HG03565 (cell line): ENCODE results near the gene SMARCA2.

Experiments
- ATAC-seq: cut with Tn5 transposase; IDR thresholded peaks from one replicate; pipeline ENCODE4 v1.9.1; 2021; ENCODE audit warnings: mild to moderate bottlenecking, moderate library complexity; ENCODE audit not compliant: unreplicated experiment

Gene SMARCA2

DNA sequence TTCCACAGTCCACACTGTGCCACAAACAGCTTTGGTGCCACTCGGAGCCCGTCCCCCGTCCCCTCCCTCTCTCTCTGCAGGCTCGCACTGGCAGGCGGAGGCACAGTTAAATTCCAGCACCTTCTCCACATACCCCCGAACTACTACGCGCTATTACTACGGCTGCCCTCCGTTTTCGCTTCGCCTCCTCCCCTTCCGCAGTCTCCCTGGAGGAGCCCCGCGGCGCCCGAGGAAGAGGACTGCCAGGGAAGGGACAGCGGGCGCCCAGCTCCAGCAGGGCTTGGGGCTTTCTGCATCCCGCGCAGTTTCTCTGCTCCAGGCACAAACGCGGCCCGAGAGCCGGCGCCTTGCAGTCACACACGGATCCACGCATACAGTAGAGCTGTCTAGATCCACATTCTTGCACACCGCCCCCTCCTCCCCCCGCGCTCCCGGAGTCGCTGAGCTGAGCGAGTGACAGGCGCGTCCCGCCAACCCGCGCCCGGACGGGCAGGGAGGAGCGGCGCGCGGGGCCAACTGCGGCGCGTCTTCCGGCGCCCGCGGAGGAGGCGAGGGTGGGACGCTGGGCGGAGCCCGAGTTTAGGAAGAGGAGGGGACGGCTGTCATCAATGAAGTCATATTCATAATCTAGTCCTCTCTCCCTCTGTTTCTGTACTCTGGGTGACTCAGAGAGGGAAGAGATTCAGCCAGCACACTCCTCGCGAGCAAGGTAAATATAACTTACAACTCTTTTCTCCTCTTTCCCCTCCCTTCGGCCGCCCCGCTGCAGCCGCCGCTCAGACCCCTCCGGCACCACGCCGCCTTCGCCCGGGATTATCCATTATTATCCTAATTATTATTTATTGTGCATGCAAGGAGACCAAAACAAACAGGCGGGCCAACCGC is at the start of gene SMARCA2:
Gene SMARCA2 (plus strand): TSS at position 652 of the 885 bp plus-strand sequence. CDS start 13,676 bp downstream, outside the sequence.
- ATAC-seq, result peak; percentile 70

DNA sequence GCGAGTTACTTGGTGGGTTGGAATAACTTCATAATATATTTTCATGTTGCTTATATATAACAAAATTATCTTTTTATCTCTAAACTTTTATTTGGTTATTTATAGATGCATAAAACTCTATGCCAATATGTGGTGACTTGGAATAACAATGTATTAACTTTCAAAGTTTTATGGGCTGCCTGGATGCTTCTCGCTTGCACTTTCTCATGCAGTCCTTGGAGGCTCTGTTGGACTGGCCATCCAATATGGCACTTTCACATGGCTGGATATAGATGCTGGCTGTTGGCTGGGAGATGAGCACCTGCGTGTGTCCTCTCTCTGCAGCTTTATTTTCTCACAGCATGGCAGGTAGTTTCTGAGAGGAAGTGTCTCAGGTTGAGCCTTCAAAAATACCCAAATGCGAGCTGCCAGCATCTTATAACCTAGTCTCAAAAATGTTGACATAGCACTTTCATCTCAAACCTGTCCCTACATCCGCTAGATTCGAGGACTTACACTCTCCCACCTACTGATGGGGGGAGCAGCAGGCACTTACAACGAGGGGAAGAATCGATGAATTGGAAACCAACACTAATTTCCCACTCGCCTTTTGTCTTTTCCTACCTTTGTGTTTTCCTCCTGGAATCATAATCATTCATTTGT is 48.3 kb upstream of the SMARCA2 start:
- ATAC-seq, result no peak

- ATAC-seq, result no peak
Measured at GRCh38 chr9:1969160-1969559, 46.0 kb upstream of the SMARCA2 start.

GRCh38 chr9:1969898-1970297 is 45.2 kb upstream of the SMARCA2 start:
- no peak for ATAC-seq

GRCh38 chr9:1972672-1973071 is 42.5 kb upstream of the SMARCA2 start:
- ATAC-seq, result no peak

GRCh38 chr9:1977026-1977425 is 38.1 kb upstream of the SMARCA2 start:
- no peak for ATAC-seq

DNA sequence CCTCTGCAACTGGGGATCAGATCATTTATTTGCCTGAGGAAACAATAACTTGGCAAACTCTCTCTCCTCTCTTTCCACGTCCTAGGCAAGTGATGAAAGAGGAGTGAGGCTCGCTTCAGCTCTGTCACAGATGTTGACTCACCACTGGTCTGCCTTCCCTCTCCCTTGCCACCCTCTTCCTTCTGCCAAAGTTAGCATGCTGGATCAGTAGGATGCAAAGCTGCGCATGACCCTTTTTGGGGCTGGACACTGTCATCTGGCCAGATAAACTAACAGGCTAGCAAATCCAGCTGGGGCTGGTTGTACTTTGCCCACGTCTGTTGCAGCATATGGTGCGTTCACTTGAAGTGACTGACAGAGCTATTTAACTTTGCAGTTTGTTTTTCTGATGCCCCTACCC is 36.2 kb upstream of the SMARCA2 start:
- ATAC-seq, result no peak

- no peak for ATAC-seq
Measured at GRCh38 chr9:1979741-1980367, 35.3 kb upstream of the SMARCA2 start.

DNA sequence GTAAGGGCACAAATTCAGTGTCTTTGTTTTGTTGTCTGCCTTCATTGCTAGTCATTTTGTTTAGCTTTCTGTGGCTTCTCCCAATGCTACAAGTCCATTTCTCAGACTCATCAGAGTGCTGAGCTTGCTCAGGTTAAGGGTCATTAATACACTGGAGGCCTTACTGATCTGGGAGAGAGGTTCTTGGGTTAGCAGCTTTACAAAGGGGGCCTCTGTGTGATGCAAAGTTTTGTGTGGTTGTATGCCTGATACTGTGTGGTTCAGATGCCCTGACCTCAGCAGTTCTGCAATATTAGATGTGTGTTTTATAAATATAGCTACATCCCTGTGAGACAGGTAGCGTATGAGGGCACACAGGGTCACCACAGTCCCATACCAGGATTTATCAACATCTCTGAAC is 34.8 kb upstream of the SMARCA2 start:
- no peak for ATAC-seq

DNA sequence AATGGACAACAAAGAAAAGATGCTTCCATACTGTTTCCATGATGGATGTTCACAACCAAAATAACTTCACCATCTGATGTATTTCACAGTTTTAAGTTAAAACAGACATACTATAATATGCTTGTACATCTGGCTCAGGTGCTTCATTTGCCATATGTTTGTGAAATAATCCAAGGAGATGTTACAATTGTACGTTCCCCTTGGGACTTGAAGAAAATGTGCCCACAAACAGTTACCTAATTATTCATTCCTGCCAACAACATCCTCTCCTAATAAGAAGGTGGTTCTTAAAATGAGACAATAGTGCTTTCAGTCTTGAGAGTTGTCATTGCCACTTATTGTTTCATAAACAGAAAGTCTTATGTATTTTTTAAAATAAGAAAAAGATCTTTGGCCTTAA is 33.1 kb upstream of the SMARCA2 start:
- no peak for ATAC-seq

- ATAC-seq, result no peak
Measured at GRCh38 chr9:1986341-1986740, 28.8 kb upstream of the SMARCA2 start.

GRCh38 chr9:1989500-1989899 is 25.6 kb upstream of the SMARCA2 start:
- no peak for ATAC-seq

DNA sequence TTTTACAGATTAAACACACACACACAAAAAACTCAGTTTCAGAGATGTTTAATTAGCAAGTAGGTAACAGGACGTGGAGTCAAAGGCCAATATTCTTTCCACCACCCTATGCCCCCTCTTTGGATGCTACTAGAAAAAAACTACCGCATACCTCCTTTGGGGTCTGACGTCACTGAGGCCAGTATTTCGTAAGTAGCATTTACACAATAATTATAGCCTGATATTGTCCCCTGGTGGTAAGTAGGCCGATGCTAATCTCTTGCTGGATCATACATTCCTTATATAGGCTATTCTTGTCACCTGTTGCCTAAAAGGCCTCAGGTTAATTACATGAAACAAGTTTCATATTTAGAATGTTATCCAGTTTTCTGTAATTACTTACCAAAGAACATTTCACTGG is 21.0 kb upstream of the SMARCA2 start:
- ATAC-seq, result no peak

DNA sequence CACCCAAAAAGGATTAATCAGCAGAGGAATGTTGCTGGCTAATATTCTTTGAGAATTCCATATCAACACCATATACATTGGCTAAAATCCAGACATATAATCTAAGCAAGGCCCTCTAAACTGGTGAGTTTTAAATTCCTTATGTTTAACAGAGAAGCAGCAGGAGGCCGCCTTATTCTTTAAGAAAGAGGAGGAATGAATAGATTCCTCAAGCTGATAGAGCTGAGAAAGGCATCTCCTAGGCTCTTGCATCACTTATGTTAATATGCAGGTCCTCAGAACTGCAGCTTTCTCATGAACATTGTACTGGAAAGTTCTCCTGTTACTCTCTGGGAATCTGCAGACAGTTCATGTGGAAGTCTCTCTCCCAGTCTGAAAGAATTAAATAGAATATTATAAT is 20.1 kb upstream of the SMARCA2 start:
- no peak for ATAC-seq

GRCh38 chr9:1996156-1996555 is 19.0 kb upstream of the SMARCA2 start:
- no peak for ATAC-seq

DNA sequence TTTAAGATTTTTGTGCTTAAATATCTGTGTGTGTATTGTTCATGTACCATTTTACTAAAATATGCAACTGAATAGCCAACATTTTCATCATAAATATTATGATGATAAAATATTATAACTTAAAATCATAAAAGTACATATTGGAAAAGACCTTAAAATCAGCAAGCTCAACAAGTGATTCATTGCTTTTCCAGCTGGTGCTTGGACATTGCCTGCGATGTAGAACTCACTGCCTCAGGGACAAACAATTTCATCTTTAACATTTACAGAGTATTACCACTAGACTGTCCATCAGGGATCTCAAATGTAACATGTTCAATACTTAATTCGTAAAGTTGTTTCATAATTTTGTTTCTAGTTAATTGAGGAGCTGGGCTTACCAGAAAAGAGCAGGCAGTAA is 17.5 kb upstream of the SMARCA2 start:
- no peak for ATAC-seq

GRCh38 chr9:1998111-1998510 is 17.0 kb upstream of the SMARCA2 start:
- no peak for ATAC-seq

- ATAC-seq, result no peak
Measured at GRCh38 chr9:2000314-2000713, 14.8 kb upstream of the SMARCA2 start.

GRCh38 chr9:2008372-2008771 is 6.8 kb upstream of the SMARCA2 start:
- ATAC-seq, result no peak

GRCh38 chr9:2012347-2012746 is 2.8 kb upstream of the SMARCA2 start:
- peak; percentile 30 for ATAC-seq

DNA sequence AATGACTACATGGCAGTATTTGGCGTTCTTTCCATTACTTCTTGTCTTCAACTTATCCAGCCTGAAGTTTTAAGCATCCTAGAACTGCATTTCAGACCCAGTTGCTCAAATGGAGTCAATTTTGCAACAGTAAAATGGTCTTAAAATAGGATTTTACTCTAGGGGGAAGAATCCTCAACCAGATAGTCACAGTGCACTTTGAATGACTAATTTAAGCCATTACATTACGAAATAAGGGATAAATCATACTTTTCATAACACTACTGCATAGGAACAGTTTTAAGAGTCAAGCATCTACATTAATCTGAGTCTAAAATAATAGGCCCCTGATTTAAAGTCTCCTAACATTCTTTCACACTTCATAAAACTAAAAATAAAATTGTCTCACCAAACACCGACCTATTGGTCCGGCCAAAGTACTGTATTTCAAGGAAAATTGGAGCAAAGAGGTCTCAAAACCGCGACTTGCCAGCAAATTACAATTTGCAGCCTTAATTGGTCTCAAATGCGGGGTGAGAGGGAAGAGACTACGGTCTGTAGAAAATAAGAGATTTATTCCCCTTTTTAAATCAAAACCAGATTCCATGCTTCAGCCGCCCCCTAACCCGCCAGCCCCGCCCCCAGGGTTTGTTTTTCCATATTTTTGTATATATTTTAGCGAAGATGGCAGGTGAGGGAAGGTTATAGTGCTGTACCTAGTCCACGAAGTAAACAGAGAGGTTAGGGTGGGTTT is 1.2 kb upstream of the SMARCA2 start:
- ATAC-seq, result no peak
